Measurements from ENCODE around the gene TMEM44.

DNA sequence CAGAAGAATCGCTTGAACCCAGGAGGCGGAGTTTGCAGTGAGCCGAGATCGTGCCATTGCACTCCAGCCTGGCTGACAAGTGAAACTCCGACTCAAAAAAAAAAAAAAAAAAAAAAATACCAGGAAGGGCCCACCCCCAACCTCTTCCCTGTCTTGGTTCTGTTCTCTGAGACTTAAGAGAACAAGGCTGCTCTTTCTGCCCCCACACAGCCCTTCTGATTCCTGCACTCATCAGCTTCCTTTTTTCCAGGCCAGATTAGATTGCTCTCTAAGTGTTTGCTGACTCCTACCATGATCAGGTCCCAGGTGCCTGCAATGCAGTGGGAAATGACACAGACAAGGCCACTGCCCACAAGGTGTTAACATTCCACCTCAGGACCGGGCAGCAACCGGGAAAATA lies 13.0 kb downstream of the TMEM44 start:
- TF ChIP-seq POLR2A (IDR thresholded peaks at IDR 0.05), result no peak
- TF ChIP-seq CTCF (IDR thresholded peaks at IDR 0.05), result no peak
